GM23248 (cell line): ENCODE data around the gene RAD51B. TPM values are rescaled to one million over a fixed set of nuclear protein-coding genes. Genes with fewer than 3 reads are reported as not detected.

Experiments
- DNase-seq: peaks from one replicate; pipeline ENCODE4 v3.0.0-alpha.2; 2015
- H2AFZ ChIP-seq: fragments of 200-600 bp; sonication (generic); 2 replicates; pipeline ENCODE4 v1.6.1; 2016; ENCODE audit warnings: antibody characterized with exemption
- H3F3A ChIP-seq: fragments of 200-600 bp; sonication (generic); 2 replicates; pipeline ENCODE4 v1.6.1; 2016; ENCODE audit warnings: mild to moderate bottlenecking, antibody characterized with exemption, mixed run types; ENCODE audit not compliant: insufficient read depth
- H3K27ac ChIP-seq: fragments of 200-600 bp; sonication (generic); 2 replicates; pipeline ENCODE4 v1.5.1; 2016; ENCODE audit warnings: mild to moderate bottlenecking
- H3K27me3 ChIP-seq: fragments of 200-600 bp; sonication (generic); replicated peaks from 2 replicates; pipeline ENCODE4 v1.6.1; 2016; ENCODE audit warnings: mild to moderate bottlenecking; ENCODE audit not compliant: insufficient read depth
- H3K36me3 ChIP-seq: fragments of 200-600 bp; sonication (generic); 2 replicates; pipeline ENCODE4 v1.6.1; 2016; ENCODE audit warnings: low read depth, mild to moderate bottlenecking
- H3K4me1 ChIP-seq: fragments of 200-600 bp; sonication (generic); 2 replicates; pipeline ENCODE4 v1.6.1; 2016; ENCODE audit warnings: mild to moderate bottlenecking; ENCODE audit not compliant: insufficient read depth
- H3K4me2 ChIP-seq: fragments of 200-600 bp; sonication (generic); one replicate; pipeline ENCODE4 v1.6.1; 2016; ENCODE audit warnings: mild to moderate bottlenecking; ENCODE audit not compliant: unreplicated experiment
- H3K4me3 ChIP-seq: fragments of 200-600 bp; sonication (generic); 2 replicates; pipeline ENCODE4 v1.5.1; 2016; ENCODE audit warnings: mild to moderate bottlenecking
- H3K79me2 ChIP-seq: fragments of 200-600 bp; sonication (generic); 2 replicates; pipeline ENCODE4 v1.6.1; 2016; ENCODE audit warnings: mild to moderate bottlenecking; ENCODE audit not compliant: insufficient read depth
- H3K9ac ChIP-seq: fragments of 200-600 bp; sonication (generic); 2 replicates; pipeline ENCODE4 v1.6.1; 2016; ENCODE audit warnings: mild to moderate bottlenecking
- H3K9me2 ChIP-seq: fragments of 200-600 bp; sonication (generic); 2 replicates; pipeline ENCODE4 v1.6.1; 2016; ENCODE audit warnings: mixed run types, mild to moderate bottlenecking, moderate library complexity; ENCODE audit not compliant: insufficient read depth
- H3K9me3 ChIP-seq: fragments of 200-600 bp; sonication (generic); one replicate; pipeline ENCODE4 v1.6.1; 2017; ENCODE audit warnings: low read depth
- H4K20me1 ChIP-seq: fragments of 200-600 bp; sonication (generic); 2 replicates; pipeline ENCODE4 v1.6.0; 2016; ENCODE audit not compliant: insufficient read depth
- EZH2 ChIP-seq: fragments of 200-600 bp; sonication (generic); IDR thresholded peaks from 2 replicates; pipeline ENCODE4 v1.6.1; 2018; ENCODE audit warnings: antibody characterized with exemption, mild to moderate bottlenecking; ENCODE audit not compliant: insufficient read depth, poor library complexity, severe bottlenecking
- EZH2phosphoT487 ChIP-seq: fragments of 200-600 bp; sonication (generic); IDR thresholded peaks from 2 replicates; pipeline ENCODE4 v1.6.1; 2018; ENCODE audit warnings: antibody characterized with exemption, moderate library complexity, mild to moderate bottlenecking, low read depth; ENCODE audit not compliant: insufficient read depth
- WGBS, 2 experiments: methylation state at CpG; one replicate each; pipeline ENCODE4 v1.1.6; 2015 to 2017; ENCODE audit warnings: low lambda C conversion rate in 2 of 2, low coverage in 1 of 2; ENCODE audit errors: missing lambda C conversion rate in 2 of 2; 5-methylcytosine and 5-hydroxymethylcytosine counted together
- in situ Hi-C: fragments of 300-500 bp; cut with MboI; formaldehyde crosslinking; loops from 2 replicates; pipeline ENCODE4 v1.15.0; 2020
- polyA plus RNA-seq: library from polyadenylated mRNA; unstranded; fragments of >200 nt; fragmentation: Nextera tagmentation; extraction: Ambion mirVana; gene quantifications from 2 replicates; pipeline ENCODE4 v1.2.1, GENCODE V29; 2016
- total RNA-seq: library from RNA; depleted of rRNA; stranded (reverse); fragments of >200 nt; shearing (Covaris generic); gene quantifications from 2 replicates; pipeline ENCODE4 v1.2.3, GENCODE V29; 2014

RAD51B gene
- total and polyA plus RNA-seq, 2 experiments from 2014 or later: 4.0 to 8.8 TPM

- Histone ChIP-seq H3F3A (peaks cover 65% of the 10 kb centered on the region), H3K9me3 (no peaks in the 10 kb centered on the region), H4K20me1 (no peaks in the 10 kb centered on the region), H3K9me2 (no peaks in the 10 kb centered on the region), H3K4me3 (no peak overlapping the region), H3K36me3 (no peaks in the 10 kb centered on the region), H3K9ac (no peak overlapping the region), H3K27ac (peak overlapping the region; percentile 96; the same call in 1 of the 2 replicates), H3K4me2 (no peak overlapping the region), H2AFZ (no peak overlapping the region), H3K27me3 (no peaks in the 10 kb centered on the region), H3K79me2 (0 out of 2 replicates have a peak, but pooled peaks cover 4% of the 10 kb centered on the region), H3K4me1 (peaks cover 84% of the 10 kb centered on the region)
- WGBS, 2 experiments: 84% methylated on average over 4 to 5 of the region's 5 CpGs
- peak; percentile 34 for DNase-seq
- in situ Hi-C loops: loop anchor here (10.0 kb wide), 1 partner anchor 430 kb away; no protein-coding TSS in a partner anchor
- TF ChIP-seq EZH2: no peak
- TF ChIP-seq EZH2phosphoT487: no peak
Observed at GRCh38 chr14:68684466-68685418, 865.2 kb downstream of the RAD51B start.

GRCh38 chr14:68685419-68686204 lies 866.0 kb downstream of the RAD51B start:
- Histone ChIP-seq H3K4me2 (no peak overlapping the region), H3F3A (peaks cover 65% of the 10 kb centered on the region), H3K27ac (peak overlapping the region; percentile 83), H3K4me3 (no peak overlapping the region), H2AFZ (no peak overlapping the region), H3K9me3 (no peaks in the 10 kb centered on the region), H3K27me3 (no peaks in the 10 kb centered on the region), H3K9me2 (no peaks in the 10 kb centered on the region), H4K20me1 (no peaks in the 10 kb centered on the region), H3K79me2 (0 out of 2 replicates have a peak, but pooled peaks cover 4% of the 10 kb centered on the region), H3K9ac (peak overlapping the region; percentile 41), H3K36me3 (no peaks in the 10 kb centered on the region), H3K4me1 (peaks cover 87% of the 10 kb centered on the region)
- DNase-seq: peak; percentile 76
- TF ChIP-seq EZH2phosphoT487 (no peak), EZH2 (no peak)
- in situ Hi-C loops: loop anchor here (10.0 kb wide), 1 partner anchor 431 kb away; no protein-coding TSS in a partner anchor
- WGBS, 2 experiments: 68 to 77% methylated on average over 12 of the region's 12 CpGs

GRCh38 chr14:68686205-68686465 lies 866.6 kb downstream of the RAD51B start:
- H3K9me2 ChIP-seq: no peaks in the 10 kb centered on the region
- peak overlapping the region; percentile 41 for H3K9ac ChIP-seq
- no peaks in the 10 kb centered on the region for H3K27me3 ChIP-seq
- H3F3A ChIP-seq: peaks cover 63% of the 10 kb centered on the region
- H3K9me3 ChIP-seq: no peaks in the 10 kb centered on the region
- no peak for DNase-seq
- H3K4me1 ChIP-seq: peaks cover 82% of the 10 kb centered on the region
- no peaks in the 10 kb centered on the region for H3K36me3 ChIP-seq
- no peaks in the 10 kb centered on the region for H4K20me1 ChIP-seq
- 94 to 100% methylated on average over 1 of the region's 1 CpG for WGBS, 2 experiments
- H3K79me2 ChIP-seq: 0 out of 2 replicates have a peak, but pooled peaks cover 2% of the 10 kb centered on the region
- in situ Hi-C loops: loop anchor here (10.0 kb wide), 1 partner anchor 431 kb away; no protein-coding TSS in a partner anchor
- H3K4me2 ChIP-seq: no peak overlapping the region
- H3K4me3 ChIP-seq: no peak overlapping the region
- no peak for TF ChIP-seq EZH2phosphoT487
- TF ChIP-seq EZH2: no peak
- peak overlapping the region; percentile 83 for H3K27ac ChIP-seq
- H2AFZ ChIP-seq: no peak overlapping the region

- Histone ChIP-seq H3F3A (peaks cover 57% of the 10 kb centered on the region), H3K9me2 (no peaks in the 10 kb centered on the region), H3K9ac (no peak overlapping the region; the same call in 1 of the 2 replicates), H2AFZ (no peak overlapping the region), H3K4me1 (peaks cover 76% of the 10 kb centered on the region), H3K36me3 (no peaks in the 10 kb centered on the region), H3K9me3 (no peaks in the 10 kb centered on the region), H4K20me1 (no peaks in the 10 kb centered on the region), H3K79me2 (no peaks in the 10 kb centered on the region), H3K27me3 (no peaks in the 10 kb centered on the region), H3K27ac (peak overlapping the region; percentile 83), H3K4me3 (no peak overlapping the region), H3K4me2 (no peak overlapping the region)
- 85 to 87% methylated on average over 8 of the region's 8 CpGs for WGBS, 2 experiments
- DNase-seq: no peak
- in situ Hi-C loops: loop anchor here (10.0 kb wide), 1 partner anchor 432 kb away; no protein-coding TSS in a partner anchor
- no peak for TF ChIP-seq EZH2
- TF ChIP-seq EZH2phosphoT487: no peak
Observed at GRCh38 chr14:68686724-68687123, 867.1 kb downstream of the RAD51B start.
